Esophagus muscularis mucosa (tissue), 4 donors: ENCODE measurements around the gene HMGN4.

ENCODE experiments used
- CTCF ChIP-seq, 3 experiments: fragments of 200-600 bp in 2 of 3; fragments of 450-650 bp in 1 of 3; sonication (generic) in 2 of 3; IDR thresholded peaks; one replicate each; pipeline ENCODE4 v1.5.1; 2017 to 2019; ENCODE audit warnings: antibody characterized with exemption in 3 of 3, mild to moderate bottlenecking in 2 of 3, moderate library complexity in 1 of 3
- EP300 ChIP-seq: sonication (generic); formaldehyde crosslinking; IDR thresholded peaks from one replicate; pipeline ENCODE4 v1.6.1; 2017; ENCODE audit warnings: antibody characterized with exemption
- POLR2A ChIP-seq: fragments of 450-650 bp; IDR thresholded peaks from one replicate; pipeline ENCODE4 v1.6.1; 2017; ENCODE audit warnings: antibody characterized with exemption, moderate library complexity, mild to moderate bottlenecking, low read depth
- POLR2AphosphoS5 ChIP-seq, 2 donors: sonication (generic); formaldehyde crosslinking; IDR thresholded peaks; one replicate each; pipeline ENCODE4 v1.6.1; 2017; ENCODE audit warnings: antibody characterized with exemption in 2 of 2

- no peak for TF ChIP-seq CTCF (IDR thresholded peaks at IDR 0.05)
- no peak for TF ChIP-seq POLR2AphosphoS5 (IDR thresholded peaks at IDR 0.05)
- TF ChIP-seq EP300 = no peak
- TF ChIP-seq POLR2A = no peak
Measured at GRCh38 chr6:26594131-26594498, 55.9 kb downstream of the HMGN4 start.
